HEK293 (cell line): ENCODE data around the gene FOLH1.
"Not testable (repeated sequence)": the region's sequence is repeated elsewhere in the genome, so short reads cannot be mapped to it uniquely, and the experiment has no call there.

Source experiments
- GFI1B ChIP-seq: fragments of 450-650 bp; formaldehyde crosslinking; IDR thresholded peaks from 2 replicates; pipeline ENCODE4 v1.5.1; 2016; ENCODE audit warnings: missing biosample characterization, missing genetic modification characterization
- GLI4 ChIP-seq: fragments of 450-650 bp; formaldehyde crosslinking; IDR thresholded peaks from 2 replicates; pipeline ENCODE4 v1.5.1; 2016; ENCODE audit warnings: missing biosample characterization, missing genetic modification characterization
- TCF7L2 ChIP-seq: IDR thresholded peaks from 2 replicates; pipeline ENCODE4 v1.6.1; 2011; ENCODE audit warnings: low read depth, mild to moderate bottlenecking, inconsistent platforms, low read length, moderate library complexity, borderline replicate concordance
- WT1 ChIP-seq: fragments of 450-650 bp; formaldehyde crosslinking; IDR thresholded peaks from 2 replicates; pipeline ENCODE4 v1.5.1; 2016; ENCODE audit warnings: missing biosample characterization, missing genetic modification characterization
- ZBTB11 ChIP-seq: fragments of 450-650 bp; formaldehyde crosslinking; conservative IDR thresholded peaks from 2 replicates; pipeline ENCODE4 v1.5.1; 2016; ENCODE audit warnings: low read depth, missing biosample characterization, missing genetic modification characterization
- ZNF114 ChIP-seq: fragments of 450-650 bp; formaldehyde crosslinking; IDR thresholded peaks from 2 replicates; pipeline ENCODE4 v1.5.0; 2017; ENCODE audit warnings: missing biosample characterization, missing genetic modification characterization
- ZNF324 ChIP-seq: fragments of 450-650 bp; formaldehyde crosslinking; IDR thresholded peaks from 2 replicates; pipeline ENCODE4 v1.5.1; 2016; ENCODE audit warnings: missing biosample characterization, missing genetic modification characterization
- ZNF354C ChIP-seq: fragments of 450-650 bp; formaldehyde crosslinking; IDR thresholded peaks from 2 replicates; pipeline ENCODE4 v1.5.1; 2016; ENCODE audit warnings: missing biosample characterization, missing genetic modification characterization, low read depth, borderline replicate concordance
- ZNF776 ChIP-seq: fragments of 450-650 bp; formaldehyde crosslinking; IDR thresholded peaks from 2 replicates; pipeline ENCODE4 v1.5.0; 2017; ENCODE audit warnings: missing biosample characterization, missing genetic modification characterization, borderline replicate concordance
- TF ChIP-seq, protein P1 (sequence below): fragments of 450-650 bp; formaldehyde crosslinking; IDR thresholded peaks from 2 replicates; pipeline ENCODE4 v1.5.1; 2016; ENCODE audit warnings: missing biosample characterization, missing genetic modification characterization
- TF ChIP-seq, protein P2 (sequence below): fragments of 450-650 bp; formaldehyde crosslinking; IDR thresholded peaks from 2 replicates; pipeline ENCODE4 v1.5.1; 2016; ENCODE audit warnings: missing biosample characterization, missing genetic modification characterization

- TF ChIP-seq, protein P1, sequence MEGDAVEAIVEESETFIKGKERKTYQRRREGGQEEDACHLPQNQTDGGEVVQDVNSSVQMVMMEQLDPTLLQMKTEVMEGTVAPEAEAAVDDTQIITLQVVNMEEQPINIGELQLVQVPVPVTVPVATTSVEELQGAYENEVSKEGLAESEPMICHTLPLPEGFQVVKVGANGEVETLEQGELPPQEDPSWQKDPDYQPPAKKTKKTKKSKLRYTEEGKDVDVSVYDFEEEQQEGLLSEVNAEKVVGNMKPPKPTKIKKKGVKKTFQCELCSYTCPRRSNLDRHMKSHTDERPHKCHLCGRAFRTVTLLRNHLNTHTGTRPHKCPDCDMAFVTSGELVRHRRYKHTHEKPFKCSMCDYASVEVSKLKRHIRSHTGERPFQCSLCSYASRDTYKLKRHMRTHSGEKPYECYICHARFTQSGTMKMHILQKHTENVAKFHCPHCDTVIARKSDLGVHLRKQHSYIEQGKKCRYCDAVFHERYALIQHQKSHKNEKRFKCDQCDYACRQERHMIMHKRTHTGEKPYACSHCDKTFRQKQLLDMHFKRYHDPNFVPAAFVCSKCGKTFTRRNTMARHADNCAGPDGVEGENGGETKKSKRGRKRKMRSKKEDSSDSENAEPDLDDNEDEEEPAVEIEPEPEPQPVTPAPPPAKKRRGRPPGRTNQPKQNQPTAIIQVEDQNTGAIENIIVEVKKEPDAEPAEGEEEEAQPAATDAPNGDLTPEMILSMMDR (tag by site-specific recombination): not testable (repeated sequence)
- not testable (repeated sequence) for TF ChIP-seq ZNF776 (tag by site-specific recombination); GLI4 (tag by site-specific recombination); ZBTB11; WT1; ZNF324 (tag by site-specific recombination); TCF7L2; GFI1B (tag by site-specific recombination); ZNF114 (tag by site-specific recombination); ZNF354C (tag by site-specific recombination)
- TF ChIP-seq, protein P2, sequence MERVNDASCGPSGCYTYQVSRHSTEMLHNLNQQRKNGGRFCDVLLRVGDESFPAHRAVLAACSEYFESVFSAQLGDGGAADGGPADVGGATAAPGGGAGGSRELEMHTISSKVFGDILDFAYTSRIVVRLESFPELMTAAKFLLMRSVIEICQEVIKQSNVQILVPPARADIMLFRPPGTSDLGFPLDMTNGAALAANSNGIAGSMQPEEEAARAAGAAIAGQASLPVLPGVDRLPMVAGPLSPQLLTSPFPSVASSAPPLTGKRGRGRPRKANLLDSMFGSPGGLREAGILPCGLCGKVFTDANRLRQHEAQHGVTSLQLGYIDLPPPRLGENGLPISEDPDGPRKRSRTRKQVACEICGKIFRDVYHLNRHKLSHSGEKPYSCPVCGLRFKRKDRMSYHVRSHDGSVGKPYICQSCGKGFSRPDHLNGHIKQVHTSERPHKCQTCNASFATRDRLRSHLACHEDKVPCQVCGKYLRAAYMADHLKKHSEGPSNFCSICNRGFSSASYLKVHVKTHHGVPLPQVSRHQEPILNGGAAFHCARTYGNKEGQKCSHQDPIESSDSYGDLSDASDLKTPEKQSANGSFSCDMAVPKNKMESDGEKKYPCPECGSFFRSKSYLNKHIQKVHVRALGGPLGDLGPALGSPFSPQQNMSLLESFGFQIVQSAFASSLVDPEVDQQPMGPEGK (tag by site-specific recombination): not testable (repeated sequence)
Measured at GRCh38 chr11:49233685-49234084, 25.3 kb upstream of the FOLH1 start.
